Fibroblast of lung (primary cell): ENCODE results near the gene ZC3H8. TPM values are rescaled to one million over a fixed set of nuclear protein-coding genes. Genes with fewer than 3 reads are reported as not detected.

Experiments used
- DNase-seq, 2 donors: peaks; one replicate each; pipeline versions ENCODE4 v3.0.0 to v3.0.0-alpha.2; 2010; ENCODE audit warnings: low read depth in 2 of 2
- H2AFZ ChIP-seq: 2 replicates; pipeline ENCODE4 v1.5.1; 2012; ENCODE audit warnings: low read length, control low read depth, inconsistent platforms
- H3K27ac ChIP-seq: 2 replicates; pipeline ENCODE4 v1.5.1; 2011; ENCODE audit warnings: low read length, control low read depth; ENCODE audit not compliant: insufficient read depth
- H3K27me3 ChIP-seq: 2 replicates; pipeline ENCODE4 v1.5.1; 2011; ENCODE audit warnings: mild to moderate bottlenecking, low read length; ENCODE audit not compliant: control insufficient read depth, insufficient read depth
- H3K36me3 ChIP-seq: 2 replicates; pipeline ENCODE4 v1.5.1; 2011; ENCODE audit warnings: low read length; ENCODE audit not compliant: control insufficient read depth, insufficient read depth
- H3K4me1 ChIP-seq: 2 replicates; pipeline ENCODE4 v1.5.1; 2011; ENCODE audit warnings: low read length; ENCODE audit not compliant: control insufficient read depth, insufficient read depth; ENCODE audit errors: extremely low read depth
- H3K4me2 ChIP-seq: 2 replicates; pipeline ENCODE4 v1.5.1; 2011; ENCODE audit warnings: low read length, control low read depth; ENCODE audit not compliant: insufficient read depth; ENCODE audit errors: extremely low read depth
- H3K4me3 ChIP-seq, 4 experiments: fragments of 200-600 bp in 1 of 4; sonication (generic) in 1 of 4; replicated peaks in 1 of 4; 2 replicates each; pipeline ENCODE4 v1.5.1; 2011 to 2016; ENCODE audit warnings: low read length in 4 of 4, low read depth in 3 of 4, mild to moderate bottlenecking in 3 of 4, control low read depth in 2 of 4, inconsistent platforms in 1 of 4, mixed read lengths in 1 of 4; ENCODE audit not compliant: insufficient read depth in 1 of 4; ENCODE audit errors: control extremely low read depth in 1 of 4
- H3K79me2 ChIP-seq: 2 replicates; pipeline ENCODE4 v1.5.1; 2012; ENCODE audit warnings: mild to moderate bottlenecking, low read length, inconsistent platforms; ENCODE audit not compliant: control insufficient read depth, insufficient read depth
- H3K9ac ChIP-seq: 2 replicates; pipeline ENCODE4 v1.5.1; 2011; ENCODE audit warnings: mild to moderate bottlenecking, low read length, control low read depth; ENCODE audit not compliant: insufficient read depth
- H3K9me3 ChIP-seq: 2 replicates; pipeline ENCODE4 v1.5.1; 2012; ENCODE audit warnings: low read depth, low read length; ENCODE audit not compliant: control insufficient read depth, insufficient read depth
- H4K20me1 ChIP-seq: 2 replicates; pipeline ENCODE4 v1.5.1; 2011; ENCODE audit warnings: low read length; ENCODE audit not compliant: control insufficient read depth, insufficient read depth; ENCODE audit errors: extremely low read depth
- EZH2 ChIP-seq: IDR thresholded peaks from 2 replicates; pipeline ENCODE4 v1.5.1; 2012; ENCODE audit warnings: low read length, control low read depth, mild to moderate bottlenecking; ENCODE audit errors: missing control alignments
- polyA plus RNA-seq, 2 donors: library from polyadenylated mRNA; depleted of rRNA in 1 of 2; stranded (reverse) in 1 of 2; unstranded in 1 of 2; fragments of >200 nt; gene quantifications; 2 replicates each; pipeline ENCODE4 v1.2.1, GENCODE V29; 2011 to 2012; ENCODE audit warnings: missing spikeins in 1 of 2
- total RNA-seq: library from RNA; depleted of rRNA; stranded (reverse); fragments of >200 nt; gene quantifications from 2 replicates; pipeline ENCODE4 v1.2.1, GENCODE V29; 2014
- TF ChIP-seq, protein P1 (sequence below), 2 donors: IDR thresholded peaks in 1 of 2; conservative IDR thresholded peaks in 1 of 2; 1 replicate in 1 of 2; 2 replicates in 1 of 2; pipeline ENCODE4 v1.5.1; 2011 to 2012; ENCODE audit warnings: low read length in 2 of 2, control low read depth in 1 of 2, inconsistent platforms in 1 of 2, low read depth in 1 of 2, mild to moderate bottlenecking in 1 of 2

ZC3H8 gene
- total and polyA plus RNA-seq, 2 donors (not counting 1 experiment from before 2014, with no cell fraction given) = 2.8 to 4.6 TPM

DNA sequence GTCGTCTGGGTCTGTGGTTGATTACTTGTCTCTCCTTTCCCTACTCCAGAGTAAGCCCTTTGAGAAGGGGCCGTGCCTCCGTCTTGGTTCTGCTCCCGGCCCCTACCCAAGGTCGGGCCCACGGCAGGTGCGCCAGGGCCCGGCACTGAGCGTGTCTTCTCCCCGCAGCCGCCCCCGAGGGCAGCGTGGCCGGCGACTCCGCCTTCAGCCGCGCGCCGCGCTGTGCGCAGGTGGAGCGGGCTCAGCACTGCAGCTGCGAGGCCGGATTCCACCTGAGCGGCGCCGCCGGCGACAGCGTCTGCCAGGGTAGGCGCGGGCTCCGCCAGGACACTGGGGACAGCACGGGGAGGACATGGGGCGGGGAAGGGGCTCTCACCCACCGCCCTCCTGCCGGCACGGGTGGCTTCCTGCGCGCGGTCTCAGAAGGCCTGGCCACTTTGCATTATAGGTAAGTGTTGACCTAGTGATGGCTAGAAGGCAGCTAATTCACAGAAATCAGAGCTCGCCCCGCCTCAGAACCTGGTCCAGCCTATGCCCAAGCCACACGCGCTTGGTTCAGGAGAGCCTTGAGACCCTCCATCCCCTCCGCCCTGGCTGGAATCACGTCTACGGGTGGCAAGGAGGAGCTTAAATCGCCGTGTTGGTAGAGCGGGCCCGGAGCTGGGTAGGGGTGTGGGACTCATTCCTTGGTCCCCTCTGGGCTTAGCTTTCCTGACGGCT, 73.1 kb downstream of the ZC3H8 start:
- DNase-seq = no peak
- Histone ChIP-seq H2AFZ (no peak overlapping the region), H3K79me2 (no peaks in the 10 kb centered on the region), H3K36me3 (no peaks in the 10 kb centered on the region), H3K4me2 (no peak overlapping the region), H4K20me1 (no peaks in the 10 kb centered on the region), H3K4me1 (no peaks in the 10 kb centered on the region), H3K4me3 (no peak overlapping the region), H3K9ac (no peak overlapping the region), H3K9me3 (no peaks in the 10 kb centered on the region), H3K27ac (no peak overlapping the region), H3K27me3 (peaks cover 3% of the 10 kb centered on the region)
- TF ChIP-seq, protein P1, sequence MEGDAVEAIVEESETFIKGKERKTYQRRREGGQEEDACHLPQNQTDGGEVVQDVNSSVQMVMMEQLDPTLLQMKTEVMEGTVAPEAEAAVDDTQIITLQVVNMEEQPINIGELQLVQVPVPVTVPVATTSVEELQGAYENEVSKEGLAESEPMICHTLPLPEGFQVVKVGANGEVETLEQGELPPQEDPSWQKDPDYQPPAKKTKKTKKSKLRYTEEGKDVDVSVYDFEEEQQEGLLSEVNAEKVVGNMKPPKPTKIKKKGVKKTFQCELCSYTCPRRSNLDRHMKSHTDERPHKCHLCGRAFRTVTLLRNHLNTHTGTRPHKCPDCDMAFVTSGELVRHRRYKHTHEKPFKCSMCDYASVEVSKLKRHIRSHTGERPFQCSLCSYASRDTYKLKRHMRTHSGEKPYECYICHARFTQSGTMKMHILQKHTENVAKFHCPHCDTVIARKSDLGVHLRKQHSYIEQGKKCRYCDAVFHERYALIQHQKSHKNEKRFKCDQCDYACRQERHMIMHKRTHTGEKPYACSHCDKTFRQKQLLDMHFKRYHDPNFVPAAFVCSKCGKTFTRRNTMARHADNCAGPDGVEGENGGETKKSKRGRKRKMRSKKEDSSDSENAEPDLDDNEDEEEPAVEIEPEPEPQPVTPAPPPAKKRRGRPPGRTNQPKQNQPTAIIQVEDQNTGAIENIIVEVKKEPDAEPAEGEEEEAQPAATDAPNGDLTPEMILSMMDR (conservative IDR thresholded peaks at IDR 0.05 in 1 of 2, IDR thresholded peaks at IDR 0.05 in 1 of 2; ENCODE audit: low read depth in 1 of 2, low read length in 2 of 2) = no peak
- TF ChIP-seq EZH2 = no peak

DNA sequence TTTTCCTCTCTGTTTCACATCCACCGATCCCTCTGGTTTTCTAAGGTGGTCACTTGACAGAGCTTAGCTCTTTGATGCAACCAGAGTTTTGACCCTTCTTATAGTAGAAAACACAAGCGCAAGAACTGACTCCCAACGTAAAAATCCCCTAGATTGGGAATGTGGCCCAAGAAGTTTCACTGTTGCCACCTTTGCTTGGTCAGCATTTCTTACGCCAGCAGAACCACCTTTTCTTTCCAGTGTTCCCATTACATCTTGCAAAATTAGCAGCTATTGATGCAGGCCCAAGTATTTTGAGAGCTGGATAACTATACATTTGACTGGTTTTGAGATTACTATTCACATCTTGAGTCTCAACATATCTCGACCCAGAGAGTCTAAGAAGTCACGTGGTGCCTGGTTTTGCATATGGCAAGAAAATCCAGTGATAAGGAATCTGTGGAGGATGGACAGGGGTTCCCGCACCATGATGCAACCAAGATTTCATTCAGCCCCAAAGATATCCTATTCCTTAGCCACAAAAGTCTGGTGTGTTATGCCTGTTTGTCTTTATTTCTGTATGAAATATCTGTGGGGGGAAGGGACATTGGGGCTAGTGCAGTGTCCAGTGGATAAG, 78.8 kb downstream of the ZC3H8 start:
- no peak for TF ChIP-seq EZH2
- TF ChIP-seq, protein P1 (conservative IDR thresholded peaks at IDR 0.05 in 1 of 2, IDR thresholded peaks at IDR 0.05 in 1 of 2; ENCODE audit: low read depth in 1 of 2, low read length in 2 of 2) = no peak
- no peaks in the 10 kb centered on the region for H3K79me2 ChIP-seq
- no peak overlapping the region for H2AFZ ChIP-seq
- no peak for DNase-seq
- H4K20me1 ChIP-seq = no peaks in the 10 kb centered on the region
- H3K9ac ChIP-seq = no peak overlapping the region
- no peaks in the 10 kb centered on the region for H3K9me3 ChIP-seq
- H3K4me1 ChIP-seq = no peaks in the 10 kb centered on the region
- no peak overlapping the region for H3K4me3 ChIP-seq
- no peaks in the 10 kb centered on the region for H3K27me3 ChIP-seq
- no peaks in the 10 kb centered on the region for H3K36me3 ChIP-seq
- no peak overlapping the region for H3K4me2 ChIP-seq
- no peak overlapping the region for H3K27ac ChIP-seq

DNA sequence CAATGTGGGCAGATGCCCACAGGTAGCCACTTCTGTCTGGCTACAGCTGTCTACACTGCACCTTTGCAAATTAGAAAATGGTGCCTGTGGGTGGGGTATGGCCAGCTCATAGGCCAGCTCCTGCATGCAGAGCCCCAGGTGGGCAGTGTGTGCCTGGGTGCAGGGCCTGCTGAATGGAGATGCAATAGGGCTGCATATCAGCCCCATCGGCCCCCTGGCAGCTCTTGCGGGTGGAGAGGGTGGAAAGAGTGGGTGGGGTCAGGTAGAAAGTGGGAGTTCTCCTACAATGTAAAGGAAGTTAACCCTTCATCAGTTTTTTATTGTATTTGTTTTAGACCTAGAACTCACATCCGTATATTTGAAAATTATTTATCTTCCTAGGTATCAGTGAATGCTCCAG, 79.5 kb downstream of the ZC3H8 start:
- TF ChIP-seq, protein P1 (conservative IDR thresholded peaks at IDR 0.05 in 1 of 2, IDR thresholded peaks at IDR 0.05 in 1 of 2; ENCODE audit: low read depth in 1 of 2, low read length in 2 of 2) = no peak
- Histone ChIP-seq H4K20me1 (no peaks in the 10 kb centered on the region), H2AFZ (no peak overlapping the region), H3K4me3 (no peak overlapping the region), H3K9ac (no peak overlapping the region), H3K79me2 (no peaks in the 10 kb centered on the region), H3K27ac (no peak overlapping the region), H3K4me1 (no peaks in the 10 kb centered on the region), H3K4me2 (no peak overlapping the region), H3K36me3 (no peaks in the 10 kb centered on the region), H3K27me3 (no peaks in the 10 kb centered on the region), H3K9me3 (no peaks in the 10 kb centered on the region)
- no peak for DNase-seq
